BJ (cell line): ENCODE data around the gene GTF2IRD1. TPM values are rescaled to one million over a fixed set of nuclear protein-coding genes. Genes with fewer than 3 reads are reported as not detected.

Experiments used
- CTCF ChIA-PET: fragments of 350-600 bp; formaldehyde crosslinking; extraction: SDS; loops from one replicate; lab custom pipeline; 2021; ENCODE audit warnings: antibody characterized with exemption, inconsistent platforms; lab: Yijun Ruan, JAX
- POLR2A ChIA-PET: fragments of 300-600 bp; sonication (Branson Sonifier 250); formaldehyde crosslinking; extraction: SDS; loops from one replicate; lab custom pipeline; 2021; ENCODE audit warnings: antibody characterized with exemption; lab: Charles Lee
- DNase-seq: peaks from one replicate; pipeline ENCODE4 v3.0.0-alpha.2; 2011; ENCODE audit warnings: low read depth
- H3K27me3 ChIP-seq: 2 replicates; pipeline ENCODE4 v1.6.0; 2011; ENCODE audit warnings: low read length; ENCODE audit not compliant: control insufficient read depth, insufficient read depth
- H3K36me3 ChIP-seq: 2 replicates; pipeline ENCODE4 v1.5.1; 2011; ENCODE audit warnings: low read length; ENCODE audit not compliant: control insufficient read depth, insufficient read depth
- H3K4me3 ChIP-seq: 2 replicates; pipeline ENCODE4 v1.5.1; 2011; ENCODE audit warnings: low read depth, mild to moderate bottlenecking, control low read depth, low read length
- polyA plus RNA-seq: library from polyadenylated mRNA; depleted of rRNA; stranded (reverse); fragments of >200 nt; gene quantifications from 2 replicates; pipeline ENCODE4 v1.2.3, GENCODE V29; 2011
- TF ChIP-seq, protein P1 (sequence below): IDR thresholded peaks from 2 replicates; pipeline ENCODE4 v1.5.1; 2011; ENCODE audit warnings: low read depth, mild to moderate bottlenecking, control low read depth, inconsistent platforms, low read length, moderate library complexity; ENCODE audit not compliant: insufficient read depth

GTF2IRD1 gene
- polyA plus RNA-seq, 1 experiment, result 29.0 TPM

DNA sequence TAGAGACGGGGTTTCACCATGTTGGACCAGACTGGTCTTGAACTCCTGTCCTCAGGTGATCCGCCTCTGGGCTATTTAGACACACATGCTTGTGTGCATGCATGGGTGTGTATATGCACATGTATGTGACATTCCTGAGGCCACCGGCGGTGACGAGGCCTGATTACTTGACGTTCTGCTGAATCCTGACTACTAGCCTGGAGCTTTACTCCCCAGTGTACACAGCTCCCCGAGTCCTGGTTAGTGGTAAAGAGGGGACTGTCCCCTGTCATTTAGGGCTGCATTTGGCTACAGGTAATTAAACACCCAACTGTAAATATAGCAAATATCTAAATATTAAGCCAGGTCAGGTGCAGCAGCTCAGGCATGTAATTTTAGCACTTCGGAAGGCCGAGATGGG lies 14.2 kb downstream of the GTF2IRD1 start:
- no peak for DNase-seq
- POLR2A ChIA-PET, result no interaction called here
- peaks cover 2% of the 10 kb centered on the region; the same call in 1 of the 2 replicates for H3K36me3 ChIP-seq
- TF ChIP-seq, protein P1, sequence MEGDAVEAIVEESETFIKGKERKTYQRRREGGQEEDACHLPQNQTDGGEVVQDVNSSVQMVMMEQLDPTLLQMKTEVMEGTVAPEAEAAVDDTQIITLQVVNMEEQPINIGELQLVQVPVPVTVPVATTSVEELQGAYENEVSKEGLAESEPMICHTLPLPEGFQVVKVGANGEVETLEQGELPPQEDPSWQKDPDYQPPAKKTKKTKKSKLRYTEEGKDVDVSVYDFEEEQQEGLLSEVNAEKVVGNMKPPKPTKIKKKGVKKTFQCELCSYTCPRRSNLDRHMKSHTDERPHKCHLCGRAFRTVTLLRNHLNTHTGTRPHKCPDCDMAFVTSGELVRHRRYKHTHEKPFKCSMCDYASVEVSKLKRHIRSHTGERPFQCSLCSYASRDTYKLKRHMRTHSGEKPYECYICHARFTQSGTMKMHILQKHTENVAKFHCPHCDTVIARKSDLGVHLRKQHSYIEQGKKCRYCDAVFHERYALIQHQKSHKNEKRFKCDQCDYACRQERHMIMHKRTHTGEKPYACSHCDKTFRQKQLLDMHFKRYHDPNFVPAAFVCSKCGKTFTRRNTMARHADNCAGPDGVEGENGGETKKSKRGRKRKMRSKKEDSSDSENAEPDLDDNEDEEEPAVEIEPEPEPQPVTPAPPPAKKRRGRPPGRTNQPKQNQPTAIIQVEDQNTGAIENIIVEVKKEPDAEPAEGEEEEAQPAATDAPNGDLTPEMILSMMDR, result no peak
- H3K4me3 ChIP-seq, result no peak overlapping the region
- no peaks in the 10 kb centered on the region for H3K27me3 ChIP-seq
- CTCF ChIA-PET, result interaction anchor here (1.1 kb wide), 1 partner anchor 16 kb away, joined by 3 read pairs; no protein-coding TSS in a partner anchor

DNA sequence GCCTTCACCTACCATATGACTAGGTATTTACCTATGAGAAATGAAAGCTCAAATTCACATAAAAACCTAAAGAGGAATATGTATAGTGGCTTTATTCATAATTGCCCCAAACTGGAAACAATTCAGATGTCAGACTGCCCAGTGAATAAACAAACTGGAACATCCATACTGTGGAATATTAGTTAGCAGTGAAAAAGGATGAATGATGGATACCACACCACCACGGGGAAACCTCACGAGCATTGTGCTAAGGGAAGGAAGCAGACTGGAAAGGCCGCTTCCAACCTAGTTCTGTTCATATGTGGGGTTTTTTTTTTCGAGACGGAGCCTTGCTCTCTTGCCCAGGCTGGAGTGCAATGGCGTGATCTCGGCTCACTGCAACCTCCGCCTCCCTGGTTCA lies 16.8 kb downstream of the GTF2IRD1 start:
- Histone ChIP-seq H3K27me3 (no peaks in the 10 kb centered on the region), H3K4me3 (no peak overlapping the region), H3K36me3 (peaks cover 2% of the 10 kb centered on the region; the same call in 1 of the 2 replicates)
- CTCF ChIA-PET, result interaction anchor here (0.9 kb wide), 1 partner anchor 8 kb away, joined by 3 read pairs; no protein-coding TSS in a partner anchor
- POLR2A ChIA-PET, result no interaction called here
- DNase-seq, result no peak
- TF ChIP-seq, protein P1, result no peak

DNA sequence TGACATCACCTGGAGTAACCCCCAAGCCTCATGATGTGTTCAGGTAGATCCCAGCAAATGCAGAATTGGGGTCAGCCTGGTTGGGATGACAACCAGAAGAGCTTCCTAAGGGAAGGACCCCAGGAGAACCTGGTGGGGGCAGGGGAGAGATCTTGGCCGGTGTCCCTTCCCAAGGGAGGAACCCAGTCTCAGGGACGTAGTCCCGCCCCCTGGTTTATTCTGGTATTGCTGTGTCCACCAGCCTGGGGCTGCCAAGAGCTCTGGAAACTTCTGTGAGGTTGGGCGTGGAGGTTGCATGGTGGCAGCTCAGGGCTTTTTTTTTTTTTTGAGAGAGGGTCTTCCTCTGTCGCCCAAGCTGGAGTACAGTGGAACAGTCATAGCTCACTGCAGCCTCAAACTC lies 19.4 kb downstream of the GTF2IRD1 start:
- ChIA-PET CTCF (interaction anchor here (1.0 kb wide), 1 partner anchor 17 kb away, joined by 3 read pairs; no protein-coding TSS in a partner anchor), POLR2A (no interaction called here)
- DNase-seq, result no peak
- no peaks in the 10 kb centered on the region for H3K36me3 ChIP-seq
- no peak overlapping the region for H3K4me3 ChIP-seq
- TF ChIP-seq, protein P1, result no peak
- H3K27me3 ChIP-seq, result no peaks in the 10 kb centered on the region

DNA sequence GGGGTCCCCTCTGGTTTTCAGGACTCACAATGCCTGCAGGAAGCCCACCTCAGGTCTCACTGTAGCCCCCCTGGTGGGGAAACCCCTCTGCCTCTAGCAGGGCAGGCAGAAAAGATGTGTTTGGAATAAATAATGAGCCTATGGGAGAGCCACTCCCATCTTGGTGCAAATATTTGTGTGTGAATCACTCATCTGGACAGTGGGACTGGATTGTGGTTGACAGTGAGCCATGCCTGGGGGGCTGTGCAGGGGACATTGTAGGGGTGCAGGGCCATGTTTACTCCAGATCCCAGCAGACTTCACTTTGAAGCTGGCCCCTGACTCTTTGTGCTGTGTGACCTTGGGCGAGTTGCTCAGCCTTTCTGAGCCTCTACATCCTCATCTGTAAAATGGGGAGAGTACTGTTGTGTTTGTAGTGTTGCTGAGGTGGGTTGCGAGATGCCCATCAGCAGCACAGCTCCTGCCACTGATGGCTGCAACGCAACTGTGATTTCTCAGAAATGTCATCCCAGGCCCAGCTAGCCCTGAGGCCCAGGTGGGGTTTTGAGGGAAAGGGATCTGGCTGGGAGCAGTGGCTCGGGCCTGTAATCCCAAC lies 20.7 kb downstream of the GTF2IRD1 start:
- DNase-seq, result no peak
- CTCF ChIA-PET, result interaction anchor here (1.0 kb wide), 1 partner anchor 19 kb away, joined by 3 read pairs; no protein-coding TSS in a partner anchor
- H3K4me3 ChIP-seq, result no peak overlapping the region
- H3K27me3 ChIP-seq, result no peaks in the 10 kb centered on the region
- no peaks in the 10 kb centered on the region for H3K36me3 ChIP-seq
- POLR2A ChIA-PET, result no interaction called here
- TF ChIP-seq, protein P1, result no peak

GRCh38 chr7:74475243-74475986 lies 21.7 kb downstream of the GTF2IRD1 start:
- ChIA-PET POLR2A (no interaction called here), CTCF (no interaction called here)
- Histone ChIP-seq H3K4me3 (no peak overlapping the region), H3K36me3 (no peaks in the 10 kb centered on the region), H3K27me3 (no peaks in the 10 kb centered on the region)
- TF ChIP-seq, protein P1, result no peak
- no peak for DNase-seq
